OCI-LY7 (cell line): ENCODE results near the gene VPS9D1. TPM values are rescaled to one million over a fixed set of nuclear protein-coding genes. Genes with fewer than 3 reads are reported as not detected.
A peak's percentile ranks its signal among the peaks of the same experiment; 100 is the strongest.

Experiments used
- BruUV-seq: library from RNA; stranded (reverse); fragments of 400-500 nt; replicated peaks from 2 replicates; lab custom pipeline; 2021; lab: Mats Ljungman, UMichigan
- CTCF ChIA-PET: fragments of 300-600 bp; sonication (Branson Sonifier 250); formaldehyde crosslinking; loops from one replicate; lab custom pipeline; 2022; ENCODE audit warnings: antibody characterized with exemption; ENCODE audit not compliant: unreplicated experiment; lab: Charles Lee
- POLR2A ChIA-PET: fragments of 300-600 bp; sonication (Branson Sonifier 250); formaldehyde crosslinking; loops from one replicate; lab custom pipeline; 2022; ENCODE audit warnings: antibody characterized with exemption; lab: Charles Lee
- DNase-seq: peaks from one replicate; pipeline ENCODE4 v3.0.0-alpha.2; 2015; ENCODE audit warnings: low spot score
- H2AFZ ChIP-seq: fragments of 200-600 bp; sonication (generic), shearing (Covaris generic); 2 replicates; pipeline ENCODE4 v1.6.1; 2014; ENCODE audit warnings: mild to moderate bottlenecking, antibody characterized with exemption, low read length, moderate library complexity
- H3K27ac ChIP-seq: fragments of 200-600 bp; sonication (generic); 2 replicates; pipeline ENCODE4 v1.5.1; 2014; ENCODE audit warnings: mixed run types, low read depth, mild to moderate bottlenecking, moderate library complexity, low read length, inconsistent platforms; ENCODE audit not compliant: poor library complexity, severe bottlenecking
- H3K36me3 ChIP-seq: fragments of 200-600 bp; sonication (generic); 2 replicates; pipeline ENCODE4 v1.6.1; 2014; ENCODE audit warnings: mild to moderate bottlenecking, antibody characterized with exemption, low read length, moderate library complexity, mixed read lengths; ENCODE audit not compliant: insufficient read depth
- H3K4me1 ChIP-seq: fragments of 200-600 bp; sonication (generic); 2 replicates; pipeline ENCODE4 v1.5.1; 2014; ENCODE audit warnings: mild to moderate bottlenecking, low read length; ENCODE audit not compliant: insufficient read depth, poor library complexity, severe bottlenecking
- H3K4me2 ChIP-seq: fragments of 200-600 bp; sonication (generic); 2 replicates; pipeline ENCODE4 v1.6.1; 2014; ENCODE audit warnings: mild to moderate bottlenecking, low read length
- H3K4me3 ChIP-seq: fragments of 200-600 bp; sonication (generic); 2 replicates; pipeline ENCODE4 v1.5.1; 2014; ENCODE audit warnings: mild to moderate bottlenecking, low read depth, low read length; ENCODE audit not compliant: poor library complexity, severe bottlenecking
- H3K79me2 ChIP-seq: fragments of 200-600 bp; sonication (generic); 2 replicates; pipeline ENCODE4 v1.6.1; 2016; ENCODE audit warnings: low read depth, mild to moderate bottlenecking, low read length, moderate library complexity, mixed read lengths; ENCODE audit not compliant: insufficient read depth
- H3K9me2 ChIP-seq: fragments of 200-600 bp; sonication (generic); 2 replicates; pipeline ENCODE4 v1.6.1; 2016; ENCODE audit warnings: mild to moderate bottlenecking, low read length, mixed read lengths; ENCODE audit not compliant: insufficient read depth
- H3K9me3 ChIP-seq: fragments of 200-600 bp; sonication (generic); 2 replicates; pipeline ENCODE4 v1.6.1; 2014; ENCODE audit warnings: mild to moderate bottlenecking, mixed run types, low read length, mixed read lengths
- H4K20me1 ChIP-seq: fragments of 200-600 bp; sonication (generic); 2 replicates; pipeline ENCODE4 v1.6.1; 2014; ENCODE audit warnings: mild to moderate bottlenecking, antibody characterized with exemption, low read length, moderate library complexity, mixed read lengths; ENCODE audit not compliant: insufficient read depth
- EZH2phosphoT487 ChIP-seq: fragments of 200-600 bp; sonication (generic); IDR thresholded peaks from 2 replicates; pipeline ENCODE4 v1.6.1; 2018; ENCODE audit warnings: low read depth, borderline replicate concordance, mild to moderate bottlenecking, mixed run types, antibody characterized with exemption, low read length, moderate library complexity, mixed read lengths
- intact Hi-C: fragments of 100-400 bp; cut with micrococcal nuclease; formaldehyde crosslinking; loops from one replicate; pipeline ENCODE4 v1.10.0; 2022; ENCODE audit not compliant: unreplicated experiment
- total RNA-seq, 2 experiments: library from RNA; depleted of rRNA in 1 of 2; stranded (reverse); fragments of >200 nt in 1 of 2; shearing (Covaris generic) in 1 of 2; gene quantifications; 2 replicates each; pipeline ENCODE4 v1.2.3, GENCODE V29; 2014 to 2022
- TF ChIP-seq, protein P1 (sequence below): fragments of 200-600 bp; sonication (generic); conservative IDR thresholded peaks from 2 replicates; pipeline ENCODE4 v1.5.1; 2014; ENCODE audit warnings: mild to moderate bottlenecking, antibody characterized with exemption, low read length, moderate library complexity, mixed read lengths

VPS9D1 gene
- total RNA-seq, 2 experiments from 2014 or later = 3.1 to 4.6 TPM

- H3K9me3 ChIP-seq = no peaks in the 10 kb centered on the region
- H3K4me1 ChIP-seq = peaks cover 19% of the 10 kb centered on the region
- intact Hi-C loops = loop anchor here (1.0 to 5.0 kb wide), 2 partner anchors 21 to 196 kb away; partner anchors contain the start of gene MC1R
- H3K4me2 ChIP-seq = peak overlapping the region; percentile 91
- H3K79me2 ChIP-seq = peaks cover 6% of the 10 kb centered on the region; the same call in 1 of the 2 replicates
- H3K4me3 ChIP-seq = peak overlapping the region; percentile 89
- ChIA-PET POLR2A (no interaction called here), CTCF (no interaction called here)
- TF ChIP-seq, protein P1, sequence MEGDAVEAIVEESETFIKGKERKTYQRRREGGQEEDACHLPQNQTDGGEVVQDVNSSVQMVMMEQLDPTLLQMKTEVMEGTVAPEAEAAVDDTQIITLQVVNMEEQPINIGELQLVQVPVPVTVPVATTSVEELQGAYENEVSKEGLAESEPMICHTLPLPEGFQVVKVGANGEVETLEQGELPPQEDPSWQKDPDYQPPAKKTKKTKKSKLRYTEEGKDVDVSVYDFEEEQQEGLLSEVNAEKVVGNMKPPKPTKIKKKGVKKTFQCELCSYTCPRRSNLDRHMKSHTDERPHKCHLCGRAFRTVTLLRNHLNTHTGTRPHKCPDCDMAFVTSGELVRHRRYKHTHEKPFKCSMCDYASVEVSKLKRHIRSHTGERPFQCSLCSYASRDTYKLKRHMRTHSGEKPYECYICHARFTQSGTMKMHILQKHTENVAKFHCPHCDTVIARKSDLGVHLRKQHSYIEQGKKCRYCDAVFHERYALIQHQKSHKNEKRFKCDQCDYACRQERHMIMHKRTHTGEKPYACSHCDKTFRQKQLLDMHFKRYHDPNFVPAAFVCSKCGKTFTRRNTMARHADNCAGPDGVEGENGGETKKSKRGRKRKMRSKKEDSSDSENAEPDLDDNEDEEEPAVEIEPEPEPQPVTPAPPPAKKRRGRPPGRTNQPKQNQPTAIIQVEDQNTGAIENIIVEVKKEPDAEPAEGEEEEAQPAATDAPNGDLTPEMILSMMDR = no peak
- TF ChIP-seq EZH2phosphoT487 = no peak
- H3K36me3 ChIP-seq = peaks cover 25% of the 10 kb centered on the region
- peak; percentile 78 for DNase-seq
- peaks cover 17% of the 10 kb centered on the region for H4K20me1 ChIP-seq
- no peak overlapping the region; the same call in 1 of the 2 replicates for H2AFZ ChIP-seq
- peak overlapping the region; percentile 57 for H3K27ac ChIP-seq
- no peaks in the 10 kb centered on the region for H3K9me2 ChIP-seq
- no TSS peak for BruUV-seq
Measured at GRCh38 chr16:89721546-89722391, 1.1 kb upstream of the VPS9D1 start.

GRCh38 chr16:89720551-89720812, 216 bp downstream of the VPS9D1 start:
- Histone ChIP-seq H2AFZ (peak overlapping the region; percentile 17; the same call in 1 of the 2 replicates), H4K20me1 (peaks cover 17% of the 10 kb centered on the region), H3K9me3 (no peaks in the 10 kb centered on the region), H3K79me2 (peaks cover 6% of the 10 kb centered on the region; the same call in 1 of the 2 replicates), H3K36me3 (peaks cover 31% of the 10 kb centered on the region), H3K27ac (peak overlapping the region; percentile 57), H3K9me2 (no peaks in the 10 kb centered on the region), H3K4me1 (peaks cover 19% of the 10 kb centered on the region), H3K4me3 (peak overlapping the region; percentile 89), H3K4me2 (peak overlapping the region; percentile 91)
- ChIA-PET CTCF (no interaction called here), POLR2A (no interaction called here)
- intact Hi-C loops = loop anchor here (5.0 kb wide), 1 partner anchor 197 kb away; the partner anchor contains the start of gene MC1R
- no TSS peak for BruUV-seq
- no peak for DNase-seq
- TF ChIP-seq EZH2phosphoT487 = no peak
- TF ChIP-seq, protein P1 = no peak
